ENCODE measurements around the gene GIPC2. TPM values are rescaled to one million over a fixed set of nuclear protein-coding genes. Genes with fewer than 3 reads are reported as not detected.

Gene GIPC2
- total and polyA plus RNA-seq, 10 of the 15 experiments (the other 5 are each of a cell fraction or from before 2014, with no cell fraction given), result 0.03 to 0.23 (median 0.06) TPM; not detected in 2

- TF ChIP-seq, protein P1, sequence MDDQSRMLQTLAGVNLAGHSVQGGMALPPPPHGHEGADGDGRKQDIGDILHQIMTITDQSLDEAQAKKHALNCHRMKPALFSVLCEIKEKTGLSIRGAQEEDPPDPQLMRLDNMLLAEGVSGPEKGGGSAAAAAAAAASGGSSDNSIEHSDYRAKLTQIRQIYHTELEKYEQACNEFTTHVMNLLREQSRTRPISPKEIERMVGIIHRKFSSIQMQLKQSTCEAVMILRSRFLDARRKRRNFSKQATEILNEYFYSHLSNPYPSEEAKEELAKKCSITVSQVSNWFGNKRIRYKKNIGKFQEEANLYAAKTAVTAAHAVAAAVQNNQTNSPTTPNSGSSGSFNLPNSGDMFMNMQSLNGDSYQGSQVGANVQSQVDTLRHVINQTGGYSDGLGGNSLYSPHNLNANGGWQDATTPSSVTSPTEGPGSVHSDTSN (IDR thresholded peaks at IDR 0.05; ENCODE audit: insufficient replicate concordance, low read depth, low read length), result no peak
- TF ChIP-seq IRF4 (IDR thresholded peaks at IDR 0.05; ENCODE audit: low read depth, low read length) (no peak), NFXL1 (IDR thresholded peaks at IDR 0.05; ENCODE audit: borderline replicate concordance) (no peak)
Measured at GRCh38 chr1:78071696-78072095, 25.9 kb downstream of the GIPC2 start (continued).

DNA sequence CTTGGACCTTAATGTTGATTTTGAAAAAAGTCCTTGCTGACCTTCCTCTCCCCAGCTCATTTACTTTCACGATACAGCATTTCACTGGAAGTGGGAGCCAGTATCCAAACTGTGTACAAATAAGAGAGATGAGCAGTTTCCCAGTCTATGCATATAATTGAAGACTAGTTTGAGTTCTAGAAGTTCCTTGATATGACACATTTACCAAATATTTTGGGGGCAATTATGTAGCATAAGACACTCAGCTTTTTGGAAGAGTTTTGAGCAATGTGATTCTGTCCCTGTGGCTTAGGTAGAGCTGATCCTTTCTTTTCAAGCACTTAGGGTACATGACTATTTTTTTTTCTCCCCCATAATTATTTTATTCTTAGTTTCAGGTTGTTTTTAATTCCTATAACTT is 26.4 kb downstream of the GIPC2 start:
- no peak for FAIRE-seq
- H3K79me2 ChIP-seq (ENCODE audit: control insufficient read depth, insufficient read depth, low read length), result no peaks in the 10 kb centered on the region
- 86% methylated on average over 1 of the region's 1 CpG for WGBS (ENCODE audit: insufficient coverage, insufficient replicate concordance, low lambda C conversion rate, missing lambda C conversion rate)

More for the DNA sequence above, 26.4 kb downstream of the GIPC2 start:
- intact Hi-C loops (cut with micrococcal nuclease; ENCODE audit: unreplicated experiment) (no loop called here), in situ Hi-C loops (cut with MboI) (no loop called here)
- H3K9ac ChIP-seq (ENCODE audit: control insufficient read depth, insufficient read depth, low read length), result no peak overlapping the region
- H3K9me3 ChIP-seq (replicated peaks; ENCODE audit: control insufficient read depth, insufficient read depth, low read length), result no peaks in the 10 kb centered on the region
- DNase-seq (ENCODE audit: low read depth, low spot score) (no peak), ATAC-seq (no peak)
- H3K27me3 ChIP-seq (replicated peaks in 1 of 2; ENCODE audit: control insufficient read depth in 2 of 2, insufficient read depth in 2 of 2, low read length in 1 of 2), result no peaks in the 10 kb centered on the region; a peak in 2 of 4 replicates
- H3K4me1 ChIP-seq (ENCODE audit: control insufficient read depth, insufficient read depth, low read length), result no peaks in the 10 kb centered on the region
- ChIA-PET SMC1A (ENCODE audit: uncharacterized antibody, unreplicated experiment) (interaction anchor here (0.6 to 1.7 kb wide), 2 partner anchors 18 to 651 kb away, joined by 3 read pairs; no protein-coding TSS in a partner anchor), RAD21 (ENCODE audit: unreplicated experiment) (no interaction called here), CTCF (interaction anchor here (1.4 kb wide), 2 partner anchors 29 to 59 kb away, joined by 3 to 4 read pairs; no protein-coding TSS in a partner anchor), POLR2A (no interaction called here)
- no peaks in the 10 kb centered on the region for H3K36me3 ChIP-seq (ENCODE audit: control insufficient read depth in 2 of 2, insufficient read depth in 2 of 2, low read length in 1 of 2)
- no TSS peak for BruUV-seq (replicated peaks)
- H2AFZ ChIP-seq (ENCODE audit: control insufficient read depth, low read depth, low read length), result no peak overlapping the region
- H3K4me3 ChIP-seq, result no peak overlapping the region
- no peak for TF ChIP-seq SREBF2 (IDR thresholded peaks at IDR 0.05; ENCODE audit: low read length)
- no peak for TF ChIP-seq NR2F1 (conservative IDR thresholded peaks at IDR 0.05)
- TF ChIP-seq MTA3 (IDR thresholded peaks at IDR 0.05; ENCODE audit: borderline replicate concordance, low read length), result no peak
- TF ChIP-seq E4F1 (IDR thresholded peaks at IDR 0.05; ENCODE audit: borderline replicate concordance, partially characterized antibody), result no peak
- TF ChIP-seq ZSCAN29 (IDR thresholded peaks at IDR 0.05), result no peak
- TF ChIP-seq, protein P2, sequence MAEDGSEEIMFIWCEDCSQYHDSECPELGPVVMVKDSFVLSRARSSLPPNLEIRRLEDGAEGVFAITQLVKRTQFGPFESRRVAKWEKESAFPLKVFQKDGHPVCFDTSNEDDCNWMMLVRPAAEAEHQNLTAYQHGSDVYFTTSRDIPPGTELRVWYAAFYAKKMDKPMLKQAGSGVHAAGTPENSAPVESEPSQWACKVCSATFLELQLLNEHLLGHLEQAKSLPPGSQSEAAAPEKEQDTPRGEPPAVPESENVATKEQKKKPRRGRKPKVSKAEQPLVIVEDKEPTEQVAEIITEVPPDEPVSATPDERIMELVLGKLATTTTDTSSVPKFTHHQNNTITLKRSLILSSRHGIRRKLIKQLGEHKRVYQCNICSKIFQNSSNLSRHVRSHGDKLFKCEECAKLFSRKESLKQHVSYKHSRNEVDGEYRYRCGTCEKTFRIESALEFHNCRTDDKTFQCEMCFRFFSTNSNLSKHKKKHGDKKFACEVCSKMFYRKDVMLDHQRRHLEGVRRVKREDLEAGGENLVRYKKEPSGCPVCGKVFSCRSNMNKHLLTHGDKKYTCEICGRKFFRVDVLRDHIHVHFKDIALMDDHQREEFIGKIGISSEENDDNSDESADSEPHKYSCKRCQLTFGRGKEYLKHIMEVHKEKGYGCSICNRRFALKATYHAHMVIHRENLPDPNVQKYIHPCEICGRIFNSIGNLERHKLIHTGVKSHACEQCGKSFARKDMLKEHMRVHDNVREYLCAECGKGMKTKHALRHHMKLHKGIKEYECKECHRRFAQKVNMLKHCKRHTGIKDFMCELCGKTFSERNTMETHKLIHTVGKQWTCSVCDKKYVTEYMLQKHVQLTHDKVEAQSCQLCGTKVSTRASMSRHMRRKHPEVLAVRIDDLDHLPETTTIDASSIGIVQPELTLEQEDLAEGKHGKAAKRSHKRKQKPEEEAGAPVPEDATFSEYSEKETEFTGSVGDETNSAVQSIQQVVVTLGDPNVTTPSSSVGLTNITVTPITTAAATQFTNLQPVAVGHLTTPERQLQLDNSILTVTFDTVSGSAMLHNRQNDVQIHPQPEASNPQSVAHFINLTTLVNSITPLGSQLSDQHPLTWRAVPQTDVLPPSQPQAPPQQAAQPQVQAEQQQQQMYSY (CRISPR knock-in tag; IDR thresholded peaks at IDR 0.05), result no peak
- TF ChIP-seq PAX5 (IDR thresholded peaks at IDR 0.05; ENCODE audit: borderline replicate concordance, low read depth, low read length), result no peak
- TF ChIP-seq NBN (IDR thresholded peaks at IDR 0.05), result no peak
- TF ChIP-seq, protein P3, sequence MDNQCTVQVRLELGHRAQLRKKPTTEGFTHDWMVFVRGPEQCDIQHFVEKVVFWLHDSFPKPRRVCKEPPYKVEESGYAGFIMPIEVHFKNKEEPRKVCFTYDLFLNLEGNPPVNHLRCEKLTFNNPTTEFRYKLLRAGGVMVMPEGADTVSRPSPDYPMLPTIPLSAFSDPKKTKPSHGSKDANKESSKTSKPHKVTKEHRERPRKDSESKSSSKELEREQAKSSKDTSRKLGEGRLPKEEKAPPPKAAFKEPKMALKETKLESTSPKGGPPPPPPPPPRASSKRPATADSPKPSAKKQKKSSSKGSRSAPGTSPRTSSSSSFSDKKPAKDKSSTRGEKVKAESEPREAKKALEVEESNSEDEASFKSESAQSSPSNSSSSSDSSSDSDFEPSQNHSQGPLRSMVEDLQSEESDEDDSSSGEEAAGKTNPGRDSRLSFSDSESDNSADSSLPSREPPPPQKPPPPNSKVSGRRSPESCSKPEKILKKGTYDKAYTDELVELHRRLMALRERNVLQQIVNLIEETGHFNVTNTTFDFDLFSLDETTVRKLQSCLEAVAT (IDR thresholded peaks at IDR 0.05), result no peak
- no peak for TF ChIP-seq SRF (IDR thresholded peaks at IDR 0.05; ENCODE audit: low read depth in 2 of 2, low read length in 2 of 2)
- no peak for TF ChIP-seq TBL1XR1 (IDR thresholded peaks at IDR 0.05; ENCODE audit: low read depth, low read length)
- TF ChIP-seq STAT3 (IDR thresholded peaks at IDR 0.05; ENCODE audit: low read depth, low read length), result no peak
- H3K27ac ChIP-seq (ENCODE audit: control insufficient read depth, insufficient read depth), result no peak overlapping the region
- H4K20me1 ChIP-seq (ENCODE audit: control insufficient read depth, insufficient read depth), result no peaks in the 10 kb centered on the region
- H3K4me2 ChIP-seq (ENCODE audit: control insufficient read depth, insufficient read depth), result no peak overlapping the region

Measured in GM12878 (cell line).